Measurements from ENCODE around the gene CCSER1.

The CCSER1 gene

DNA sequence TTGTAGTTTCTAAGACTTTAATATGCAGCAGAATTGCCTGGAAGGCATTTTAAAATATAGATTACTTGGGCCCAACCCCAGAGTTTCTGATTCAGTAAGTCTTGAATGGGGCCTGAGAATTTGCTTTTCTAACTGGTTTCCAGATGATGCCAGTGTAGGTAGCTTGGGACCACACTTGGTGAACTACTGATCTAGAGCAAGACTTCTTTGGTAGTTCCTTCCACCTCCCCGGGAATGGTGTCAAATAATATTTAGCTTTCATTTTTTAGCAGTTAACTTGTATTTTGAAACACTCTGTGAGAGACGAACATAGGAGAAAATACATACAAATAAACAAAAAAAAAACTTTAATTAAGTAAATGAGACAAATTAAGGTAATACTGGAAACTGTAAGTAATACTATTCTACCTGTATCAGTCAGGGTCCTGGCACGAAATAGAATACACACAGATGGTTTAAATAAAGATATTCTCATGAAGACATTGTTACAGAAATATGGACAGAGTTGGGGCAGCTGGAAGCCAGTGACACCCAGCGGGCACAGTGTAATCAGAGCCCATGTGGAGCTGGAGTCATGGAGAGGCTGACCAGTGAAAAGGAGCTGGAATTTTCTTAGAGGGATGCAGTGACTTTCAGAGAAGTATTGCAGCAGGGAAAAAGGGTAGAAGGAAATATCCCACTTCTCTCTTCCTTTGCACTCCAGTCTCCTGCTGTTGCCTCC, 905.7 kb downstream of the CCSER1 start:
- Histone ChIP-seq H3K9ac (ENCODE audit: low read depth, low read length) (no peak overlapping the region), H3K36me3 (ENCODE audit: insufficient read depth, low read depth, low read length) (no peaks in the 10 kb centered on the region), H3K4me1 (ENCODE audit: insufficient read depth, low read length) (no peaks in the 10 kb centered on the region), H3K4me3 (ENCODE audit: low read length) (no peak overlapping the region), H3K27ac (ENCODE audit: low read length) (no peak overlapping the region), H3K27me3 (ENCODE audit: insufficient read depth, low read length) (no peaks in the 10 kb centered on the region), H3K9me3 (ENCODE audit: insufficient read depth, low read depth, low read length) (no peaks in the 10 kb centered on the region)

DNA sequence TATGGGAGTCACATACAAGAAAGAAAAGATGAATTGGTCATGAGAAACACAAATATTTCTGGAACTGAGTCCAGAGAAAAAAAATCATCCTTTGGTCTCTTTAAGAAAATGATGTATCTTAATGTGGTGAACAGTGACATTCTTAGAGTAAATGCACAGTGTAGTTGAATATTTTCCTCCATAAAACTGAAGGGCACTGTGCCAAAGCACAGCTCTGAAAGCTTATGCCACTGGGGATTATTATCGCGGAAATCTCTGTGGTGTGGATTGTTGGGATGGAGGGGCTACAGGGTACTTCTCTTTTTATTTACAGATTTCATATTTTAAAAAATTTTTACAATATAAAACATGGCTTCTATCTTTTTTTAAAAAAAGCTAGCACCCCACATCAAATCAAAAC, 908.1 kb downstream of the CCSER1 start:
- Histone ChIP-seq H3K4me3 (ENCODE audit: low read length) (no peak overlapping the region), H3K27me3 (ENCODE audit: insufficient read depth, low read length) (no peaks in the 10 kb centered on the region), H3K27ac (ENCODE audit: low read length) (no peak overlapping the region), H3K9me3 (ENCODE audit: insufficient read depth, low read depth, low read length) (no peaks in the 10 kb centered on the region), H3K4me1 (ENCODE audit: insufficient read depth, low read length) (no peaks in the 10 kb centered on the region), H3K9ac (ENCODE audit: low read depth, low read length) (no peak overlapping the region), H3K36me3 (ENCODE audit: insufficient read depth, low read depth, low read length) (no peaks in the 10 kb centered on the region)

DNA sequence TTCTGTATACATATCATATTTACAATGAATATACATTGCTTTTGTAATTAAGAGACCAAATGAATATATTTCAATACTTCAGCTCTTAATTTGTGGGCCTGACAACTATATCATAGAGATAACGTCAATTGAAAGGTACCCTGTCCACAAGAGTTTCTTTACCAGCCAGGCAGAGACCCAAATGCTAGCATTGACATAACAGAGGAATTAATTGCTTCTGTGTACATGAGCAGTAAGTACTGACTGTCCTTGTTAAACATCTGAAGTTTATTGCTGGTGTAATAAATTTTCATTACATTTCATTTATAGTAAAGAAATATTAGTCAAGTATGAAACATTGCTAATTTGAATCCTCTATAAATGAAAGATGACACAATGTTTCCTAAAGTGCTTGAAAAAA, 910.8 kb downstream of the CCSER1 start:
- H3K9ac ChIP-seq (ENCODE audit: low read depth, low read length): no peak overlapping the region
- no peak overlapping the region for H3K27ac ChIP-seq (ENCODE audit: low read length)
- H3K4me1 ChIP-seq (ENCODE audit: insufficient read depth, low read length): no peaks in the 10 kb centered on the region
- H3K9me3 ChIP-seq (ENCODE audit: insufficient read depth, low read depth, low read length): no peaks in the 10 kb centered on the region
- H3K36me3 ChIP-seq (ENCODE audit: insufficient read depth, low read depth, low read length): no peaks in the 10 kb centered on the region
- H3K27me3 ChIP-seq (ENCODE audit: insufficient read depth, low read length): no peaks in the 10 kb centered on the region
- H3K4me3 ChIP-seq (ENCODE audit: low read length): no peak overlapping the region

DNA sequence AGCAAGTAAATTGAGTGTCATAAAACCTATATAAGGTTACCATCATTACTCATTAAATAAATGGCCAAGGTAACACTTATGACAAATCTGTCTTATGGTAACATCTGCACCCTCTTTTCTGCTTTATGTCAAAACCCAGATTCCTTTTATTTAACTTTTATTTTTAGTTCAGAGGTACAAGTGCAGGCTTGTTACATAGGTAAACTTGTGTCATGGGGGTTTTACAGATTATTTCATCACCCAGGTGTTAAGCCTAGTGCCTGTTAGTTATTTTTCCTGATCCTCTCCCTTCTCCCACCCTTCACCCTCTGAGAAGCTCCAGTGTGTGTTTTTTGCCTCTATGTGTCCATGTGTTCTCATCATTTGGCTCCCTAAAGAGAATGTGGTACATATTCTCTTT, 930.7 kb downstream of the CCSER1 start:
- Histone ChIP-seq H3K27me3 (ENCODE audit: insufficient read depth, low read length) (no peaks in the 10 kb centered on the region), H3K4me3 (ENCODE audit: low read length) (no peak overlapping the region)

DNA sequence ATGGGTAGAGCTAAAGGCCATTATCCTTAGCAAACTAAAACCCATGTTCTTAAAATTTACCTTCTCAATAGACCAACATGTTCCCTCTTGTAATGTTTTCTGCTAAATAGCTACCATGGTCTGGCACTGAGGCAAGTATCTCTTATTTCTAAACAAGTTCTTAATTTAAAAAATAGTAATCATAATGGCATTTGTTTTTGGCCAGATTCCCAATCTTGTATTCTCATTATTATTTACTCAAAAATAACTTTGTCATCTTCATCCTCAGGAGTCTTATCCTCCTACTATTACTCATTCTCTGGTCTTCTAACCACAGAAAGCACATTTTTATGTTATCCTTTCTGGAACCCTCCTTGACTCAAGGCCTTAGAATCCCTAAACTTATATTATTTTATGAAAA, 931.2 kb downstream of the CCSER1 start:
- peaks cover 4% of the 10 kb centered on the region; the same call in 1 of the 2 replicates for H3K4me1 ChIP-seq (ENCODE audit: insufficient read depth, low read length)
- no peak overlapping the region for H3K27ac ChIP-seq (ENCODE audit: low read length)
- no peaks in the 10 kb centered on the region for H3K27me3 ChIP-seq (ENCODE audit: insufficient read depth, low read length)
- H3K9me3 ChIP-seq (ENCODE audit: insufficient read depth, low read depth, low read length): no peaks in the 10 kb centered on the region
- no peak overlapping the region for H3K9ac ChIP-seq (ENCODE audit: low read depth, low read length)
- no peak overlapping the region for H3K4me3 ChIP-seq (ENCODE audit: low read length)
- no peaks in the 10 kb centered on the region for H3K36me3 ChIP-seq (ENCODE audit: insufficient read depth, low read depth, low read length)

More for the DNA sequence above, 930.7 kb downstream of the CCSER1 start:
- Histone ChIP-seq H3K36me3 (ENCODE audit: insufficient read depth, low read depth, low read length) (no peaks in the 10 kb centered on the region), H3K9me3 (ENCODE audit: insufficient read depth, low read depth, low read length) (no peaks in the 10 kb centered on the region), H3K4me1 (ENCODE audit: insufficient read depth, low read length) (peaks cover 4% of the 10 kb centered on the region; the same call in 1 of the 2 replicates), H3K9ac (ENCODE audit: low read depth, low read length) (no peak overlapping the region), H3K27ac (ENCODE audit: low read length) (no peak overlapping the region)

DNA sequence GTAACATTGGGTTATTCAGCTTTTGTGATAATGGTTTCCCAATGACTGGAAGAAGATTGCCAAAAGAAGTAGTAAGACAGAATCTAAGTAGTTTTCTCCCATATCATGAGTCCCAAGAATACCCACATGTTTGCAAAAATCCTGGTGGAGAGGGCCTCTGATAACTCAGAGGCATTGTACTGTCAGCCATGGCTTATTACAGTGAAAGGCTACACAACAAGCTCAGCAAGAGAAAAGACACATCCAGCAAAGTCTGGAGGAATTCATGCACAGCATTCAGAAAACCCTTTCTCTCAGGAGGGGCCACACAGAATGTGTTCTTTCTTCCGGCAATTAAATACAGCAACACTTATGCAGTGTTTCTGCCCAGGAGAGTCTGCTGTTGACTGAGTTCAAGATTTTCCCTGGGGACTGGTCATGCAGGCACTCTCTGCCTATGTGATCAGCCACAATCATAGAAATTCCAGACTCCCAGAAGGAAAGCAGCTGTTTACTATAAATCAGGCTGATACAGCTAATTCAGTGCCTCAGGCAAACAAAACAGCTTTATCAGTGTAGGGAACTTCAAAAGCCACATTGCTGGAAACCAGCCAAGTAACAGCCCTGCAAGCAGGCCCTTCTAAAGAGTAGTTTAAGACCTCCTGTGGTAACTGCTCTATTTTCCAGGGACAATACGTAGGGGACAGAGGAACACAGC, 937.1 kb downstream of the CCSER1 start:
- no peaks in the 10 kb centered on the region for H3K9me3 ChIP-seq (ENCODE audit: insufficient read depth, low read depth, low read length)
- H3K9ac ChIP-seq (ENCODE audit: low read depth, low read length): peak overlapping the region; percentile 0; the same call in 1 of the 2 replicates
- no peaks in the 10 kb centered on the region for H3K36me3 ChIP-seq (ENCODE audit: insufficient read depth, low read depth, low read length)
- H3K4me1 ChIP-seq (ENCODE audit: insufficient read depth, low read length): peaks cover 16% of the 10 kb centered on the region
- no peaks in the 10 kb centered on the region for H3K27me3 ChIP-seq (ENCODE audit: insufficient read depth, low read length)
- H3K27ac ChIP-seq (ENCODE audit: low read length): no peak overlapping the region
- H3K4me3 ChIP-seq (ENCODE audit: low read length): no peak overlapping the region

DNA sequence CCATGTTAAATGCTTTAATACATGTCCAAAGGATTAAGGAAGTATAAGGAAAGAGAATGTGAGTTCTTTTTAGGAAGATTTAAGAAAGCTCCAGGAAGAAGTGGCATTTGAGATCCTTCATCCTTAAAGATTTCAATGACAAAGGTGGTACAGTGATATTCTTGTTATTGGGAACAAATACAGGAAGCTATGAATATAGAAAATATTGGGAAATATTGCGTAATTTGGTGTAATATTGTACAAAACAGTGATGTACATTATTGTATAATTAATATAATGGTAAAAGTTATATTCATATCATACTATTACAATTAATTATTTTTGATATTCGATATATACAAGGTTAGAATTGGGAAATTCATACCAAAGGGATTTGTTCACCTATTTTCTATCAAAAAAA, 937.9 kb downstream of the CCSER1 start:
- no peak overlapping the region for H3K4me3 ChIP-seq (ENCODE audit: low read length)
- H3K36me3 ChIP-seq (ENCODE audit: insufficient read depth, low read depth, low read length): no peaks in the 10 kb centered on the region
- H3K9ac ChIP-seq (ENCODE audit: low read depth, low read length): no peak overlapping the region
- peaks cover 12% of the 10 kb centered on the region for H3K4me1 ChIP-seq (ENCODE audit: insufficient read depth, low read length)
- no peak overlapping the region for H3K27ac ChIP-seq (ENCODE audit: low read length)
- no peaks in the 10 kb centered on the region for H3K9me3 ChIP-seq (ENCODE audit: insufficient read depth, low read depth, low read length)
- no peaks in the 10 kb centered on the region for H3K27me3 ChIP-seq (ENCODE audit: insufficient read depth, low read length)

DNA sequence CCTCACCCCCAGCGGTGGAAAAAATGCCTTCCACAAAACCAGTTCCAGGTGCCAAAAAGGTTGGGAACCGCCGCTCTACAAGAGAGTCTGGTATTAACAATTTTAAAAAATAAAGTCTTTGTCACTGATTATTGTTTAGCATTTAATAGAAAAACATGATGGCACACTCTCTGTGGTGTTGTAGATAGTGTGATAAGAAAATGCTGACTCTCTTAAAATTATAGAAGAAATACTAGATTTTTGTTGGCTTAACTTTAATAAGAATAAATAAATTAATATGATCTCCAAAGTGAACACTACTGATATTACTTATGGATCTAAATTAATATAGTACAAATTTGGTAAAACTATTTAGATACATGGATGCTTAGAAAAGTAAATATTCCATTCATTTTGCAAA, 943.5 kb downstream of the CCSER1 start:
- H3K27ac ChIP-seq (ENCODE audit: low read length): no peak overlapping the region
- no peak overlapping the region for H3K4me3 ChIP-seq (ENCODE audit: low read length)
- H3K4me1 ChIP-seq (ENCODE audit: insufficient read depth, low read length): no peaks in the 10 kb centered on the region
- H3K9ac ChIP-seq (ENCODE audit: low read depth, low read length): no peak overlapping the region
- H3K9me3 ChIP-seq (ENCODE audit: insufficient read depth, low read depth, low read length): peaks cover 4% of the 10 kb centered on the region; the same call in 1 of the 2 replicates
- H3K27me3 ChIP-seq (ENCODE audit: insufficient read depth, low read length): no peaks in the 10 kb centered on the region
- H3K36me3 ChIP-seq (ENCODE audit: insufficient read depth, low read depth, low read length): no peaks in the 10 kb centered on the region

DNA sequence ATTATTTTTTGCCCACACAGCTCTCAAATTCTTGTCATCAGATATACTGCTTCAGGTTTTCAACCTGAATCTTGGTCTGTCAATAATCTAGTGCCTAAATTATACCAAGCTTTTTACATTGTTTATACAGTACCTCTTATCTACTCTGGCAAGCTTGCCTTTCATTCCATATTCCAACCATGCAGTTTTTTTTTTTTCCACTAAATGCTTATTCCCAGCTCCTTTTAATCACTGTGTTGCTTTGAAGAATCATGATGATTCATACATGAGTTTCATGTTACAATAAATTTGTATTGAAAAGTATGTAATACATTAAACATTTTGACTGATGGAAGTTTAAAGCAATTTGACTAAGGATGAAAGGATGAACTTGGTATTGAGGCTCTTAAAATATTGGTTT, 949.0 kb downstream of the CCSER1 start:
- H3K9ac ChIP-seq (ENCODE audit: low read depth, low read length): no peak overlapping the region
- peaks cover 18% of the 10 kb centered on the region for H3K9me3 ChIP-seq (ENCODE audit: insufficient read depth, low read depth, low read length)
- H3K27ac ChIP-seq (ENCODE audit: low read length): no peak overlapping the region
- H3K27me3 ChIP-seq (ENCODE audit: insufficient read depth, low read length): no peaks in the 10 kb centered on the region
- no peaks in the 10 kb centered on the region for H3K36me3 ChIP-seq (ENCODE audit: insufficient read depth, low read depth, low read length)
- H3K4me1 ChIP-seq (ENCODE audit: insufficient read depth, low read length): no peaks in the 10 kb centered on the region
- no peak overlapping the region for H3K4me3 ChIP-seq (ENCODE audit: low read length)

DNA sequence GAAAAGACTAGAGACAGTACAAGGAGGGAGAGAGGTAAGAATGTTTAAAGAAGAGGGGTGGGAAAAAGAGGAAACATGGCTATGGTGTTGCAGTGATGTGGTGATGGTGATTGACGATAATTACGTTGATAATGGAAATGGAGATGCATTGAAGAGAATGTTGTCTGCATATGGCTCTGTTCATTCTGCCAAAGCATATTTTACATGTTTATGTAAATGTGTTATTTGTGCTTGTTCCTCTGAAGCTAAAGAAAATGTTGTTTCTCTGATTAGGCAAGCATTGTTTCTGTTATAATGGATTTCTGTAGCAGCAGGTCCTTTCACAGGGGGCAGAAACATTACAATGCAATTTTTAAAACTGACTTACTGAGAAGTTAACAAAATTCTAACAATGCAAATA, 958.8 kb downstream of the CCSER1 start:
- Histone ChIP-seq H3K9me3 (ENCODE audit: insufficient read depth, low read depth, low read length) (no peaks in the 10 kb centered on the region), H3K9ac (ENCODE audit: low read depth, low read length) (peak overlapping the region; percentile 39; the same call in 1 of the 2 replicates), H3K4me3 (ENCODE audit: low read length) (peak overlapping the region; percentile 50), H3K27ac (ENCODE audit: low read length) (peak overlapping the region; percentile 47), H3K4me1 (ENCODE audit: insufficient read depth, low read length) (peaks cover 39% of the 10 kb centered on the region), H3K36me3 (ENCODE audit: insufficient read depth, low read depth, low read length) (no peaks in the 10 kb centered on the region), H3K27me3 (ENCODE audit: insufficient read depth, low read length) (no peaks in the 10 kb centered on the region)

DNA sequence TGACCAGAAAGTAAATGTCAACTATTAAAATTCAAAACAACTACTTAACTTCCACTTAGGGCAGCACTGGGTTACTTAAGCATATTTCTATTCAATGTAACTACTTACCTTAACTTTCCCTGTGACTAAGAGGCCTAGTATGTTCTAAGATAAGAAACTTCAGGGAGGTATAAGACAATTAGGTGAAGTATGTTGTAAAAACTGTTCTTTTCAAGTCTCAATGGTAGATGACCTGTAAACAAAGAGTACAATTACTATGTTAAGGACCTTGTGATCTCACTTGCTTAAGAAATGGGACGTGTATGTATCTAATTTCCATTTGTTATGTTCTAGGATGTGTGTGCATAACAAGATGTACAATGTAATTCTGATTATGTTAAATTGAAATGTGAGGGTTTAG, 960.5 kb downstream of the CCSER1 start:
- H3K9me3 ChIP-seq (ENCODE audit: insufficient read depth, low read depth, low read length): no peaks in the 10 kb centered on the region

DNA sequence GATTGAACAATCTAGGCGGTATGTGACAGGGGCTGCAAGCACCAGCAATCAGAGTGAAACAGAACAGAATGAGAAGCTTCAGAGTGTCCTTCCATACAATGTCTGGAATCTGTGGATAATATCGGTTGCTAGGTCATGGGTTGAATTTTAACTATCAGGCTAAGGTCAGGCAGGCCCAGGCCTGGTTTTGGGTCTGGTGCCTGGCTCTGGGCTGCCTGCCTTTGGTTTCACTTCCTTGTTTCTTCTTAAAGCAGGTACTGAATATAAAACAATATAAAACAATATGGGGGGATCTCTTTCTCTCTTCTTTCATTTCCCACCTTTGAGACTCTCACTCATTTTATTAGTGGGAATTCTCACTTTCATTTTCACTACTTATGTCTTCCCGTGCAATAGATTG, 962.0 kb downstream of the CCSER1 start:
- Histone ChIP-seq H3K36me3 (ENCODE audit: insufficient read depth, low read depth, low read length) (no peaks in the 10 kb centered on the region), H3K27me3 (ENCODE audit: insufficient read depth, low read length) (no peaks in the 10 kb centered on the region), H3K9me3 (ENCODE audit: insufficient read depth, low read depth, low read length) (no peaks in the 10 kb centered on the region), H3K4me3 (ENCODE audit: low read length) (no peak overlapping the region), H3K9ac (ENCODE audit: low read depth, low read length) (no peak overlapping the region), H3K4me1 (ENCODE audit: insufficient read depth, low read length) (peaks cover 39% of the 10 kb centered on the region), H3K27ac (ENCODE audit: low read length) (no peak overlapping the region)

More for the DNA sequence above, 960.5 kb downstream of the CCSER1 start:
- H3K27ac ChIP-seq (ENCODE audit: low read length): no peak overlapping the region
- no peak overlapping the region for H3K4me3 ChIP-seq (ENCODE audit: low read length)
- no peaks in the 10 kb centered on the region for H3K27me3 ChIP-seq (ENCODE audit: insufficient read depth, low read length)
- no peak overlapping the region for H3K9ac ChIP-seq (ENCODE audit: low read depth, low read length)
- H3K36me3 ChIP-seq (ENCODE audit: insufficient read depth, low read depth, low read length): no peaks in the 10 kb centered on the region
- peaks cover 39% of the 10 kb centered on the region for H3K4me1 ChIP-seq (ENCODE audit: insufficient read depth, low read length)

Measured in iPS-20b (cell line).